Natural killer cell (primary cell): ENCODE measurements around the gene EMILIN3. TPM values are rescaled to one million over a fixed set of nuclear protein-coding genes. Genes with fewer than 3 reads are reported as not detected.

Experiments
- ATAC-seq, 3 donors: fragments of 150-1000 bp in 2 of 3; fragments of 200-7000 bp in 1 of 3; cut with Tn5 transposase; 1 replicate in 1 of 3; 2 replicates in 2 of 3; pipeline ENCODE4 v1.10.0; 2021; ENCODE audit warnings: mild to moderate bottlenecking in 2 of 3, moderate library complexity in 2 of 3
- DNase-seq, 2 donors: peaks; one replicate each; pipeline versions ENCODE4 v3.0.0 to v3.0.0-alpha.2; 2013 to 2021; ENCODE audit warnings: mixed read lengths in 1 of 2
- H3K27ac ChIP-seq: one replicate; pipeline ENCODE4 v1.5.1; 2013; ENCODE audit warnings: mild to moderate bottlenecking, low read length
- H3K27me3 ChIP-seq: one replicate; pipeline ENCODE4 v1.6.1; 2013; ENCODE audit warnings: low read length; ENCODE audit not compliant: control insufficient read depth, insufficient read depth
- H3K36me3 ChIP-seq: one replicate; pipeline ENCODE4 v1.6.1; 2013; ENCODE audit warnings: low read length; ENCODE audit not compliant: control insufficient read depth, insufficient read depth
- H3K4me1 ChIP-seq: one replicate; pipeline ENCODE4 v1.6.1; 2013; ENCODE audit warnings: low read length; ENCODE audit not compliant: control insufficient read depth, insufficient read depth
- H3K4me3 ChIP-seq: one replicate; pipeline ENCODE4 v1.5.1; 2013; ENCODE audit warnings: low read length
- H3K9me3 ChIP-seq: one replicate; pipeline ENCODE4 v1.6.1; 2013; ENCODE audit warnings: low read length; ENCODE audit not compliant: control insufficient read depth, insufficient read depth
- H3K27ac Mint-ChIP-seq, 2 donors: one replicate each; pipeline ENCODE4 v1.8.0; 2022; ENCODE audit warnings: mild to moderate bottlenecking in 2 of 2, mixed read lengths in 2 of 2, moderate library complexity in 1 of 2
- H3K27me3 Mint-ChIP-seq, 2 donors: one replicate each; pipeline ENCODE4 v1.8.0; 2022; ENCODE audit warnings: low read depth in 2 of 2, mixed read lengths in 2 of 2
- H3K36me3 Mint-ChIP-seq: one replicate; pipeline ENCODE4 v1.8.0; 2022; ENCODE audit warnings: mixed read lengths
- H3K4me1 Mint-ChIP-seq, 2 donors: one replicate each; pipeline ENCODE4 v1.8.0; 2022; ENCODE audit warnings: mixed read lengths in 2 of 2
- H3K4me3 Mint-ChIP-seq: one replicate; pipeline ENCODE4 v1.8.0; 2022; ENCODE audit warnings: mild to moderate bottlenecking, moderate library complexity, mixed read lengths
- H3K9me3 Mint-ChIP-seq, 2 donors: one replicate each; pipeline ENCODE4 v1.8.0; 2022; ENCODE audit warnings: mixed read lengths in 2 of 2
- CTCF ChIP-seq: fragments of 200-600 bp; IDR thresholded peaks from one replicate; pipeline ENCODE4 v1.8.0; 2022; ENCODE audit warnings: antibody characterized with exemption
- WGBS: methylation state at CpG from one replicate; pipeline ENCODE4 v1.1.7; 2013; ENCODE audit warnings: missing lambda C conversion rate; ENCODE audit not compliant: insufficient coverage; 5-methylcytosine and 5-hydroxymethylcytosine counted together
- intact Hi-C: fragments of 100-400 bp; cut with micrococcal nuclease; formaldehyde crosslinking; loops from one replicate; pipeline ENCODE4 v1.14.2; 2022
- total RNA-seq, 4 donors: library from RNA; stranded (reverse); fragments of 120-200 nt in 1 of 4; gene quantifications; one replicate each; pipeline versions ENCODE4 v1.2.3 to v1.2.4, GENCODE V29; 2013 to 2022

The EMILIN3 gene
- total RNA-seq, 3 donors from 2014 or later (not counting 1 experiment from before 2014, with no cell fraction given), result not detected

GRCh38 chr20:41356951-41357350 lies 9.7 kb downstream of the EMILIN3 start:
- no peaks in the 10 kb centered on the region for H3K36me3 ChIP-seq
- intact Hi-C loops, result no loop called here
- Mint-ChIP-seq H3K4me1 (no peaks in the 10 kb centered on the region), H3K9me3 (no peaks in the 10 kb centered on the region), H3K27ac (no peak overlapping the region), H3K27me3 (no peaks in the 10 kb centered on the region), H3K4me3 (no peak overlapping the region), H3K36me3 (no peaks in the 10 kb centered on the region)
- DNase-seq, result no peak
- H3K27me3 ChIP-seq, result no peaks in the 10 kb centered on the region
- no peak for TF ChIP-seq CTCF
- H3K9me3 ChIP-seq, result no peaks in the 10 kb centered on the region
- no peak for ATAC-seq
- H3K4me3 ChIP-seq, result no peak overlapping the region
- no peak overlapping the region for H3K27ac ChIP-seq
- H3K4me1 ChIP-seq, result no peaks in the 10 kb centered on the region
- 85% methylated on average over 13 of the region's 13 CpGs for WGBS

- H3K27ac ChIP-seq, result no peak overlapping the region
- H3K4me1 ChIP-seq, result no peaks in the 10 kb centered on the region
- Mint-ChIP-seq H3K4me3 (no peak overlapping the region), H3K27ac (no peak overlapping the region), H3K36me3 (no peaks in the 10 kb centered on the region), H3K4me1 (peaks cover 0 to under 1% of the 10 kb centered on the region in 2 donors), H3K27me3 (peaks cover 0 to under 1% of the 10 kb centered on the region in 2 donors), H3K9me3 (no peaks in the 10 kb centered on the region)
- H3K4me3 ChIP-seq, result no peak overlapping the region
- intact Hi-C loops, result no loop called here
- H3K9me3 ChIP-seq, result no peaks in the 10 kb centered on the region
- DNase-seq, result no peak
- 91% methylated on average over 6 of the region's 7 CpGs for WGBS
- ATAC-seq, result no peak
- TF ChIP-seq CTCF, result no peak
- H3K27me3 ChIP-seq, result no peaks in the 10 kb centered on the region
- H3K36me3 ChIP-seq, result no peaks in the 10 kb centered on the region
Observed at GRCh38 chr20:41355598-41356203, 10.9 kb downstream of the EMILIN3 start.

GRCh38 chr20:41355192-41355591 lies 11.4 kb downstream of the EMILIN3 start:
- no peaks in the 10 kb centered on the region for H3K27me3 ChIP-seq
- H3K4me1 ChIP-seq, result no peaks in the 10 kb centered on the region
- ATAC-seq (no peak), DNase-seq (no peak)
- no peaks in the 10 kb centered on the region for H3K9me3 ChIP-seq
- no peaks in the 10 kb centered on the region for H3K36me3 ChIP-seq
- no peak overlapping the region for H3K27ac ChIP-seq
- no peak for TF ChIP-seq CTCF
- 95% methylated on average over 3 of the region's 3 CpGs for WGBS
- H3K4me3 Mint-ChIP-seq, result no peak overlapping the region
- intact Hi-C loops, result no loop called here
- H3K27me3 Mint-ChIP-seq, result peaks cover 0 to 4% of the 10 kb centered on the region in 2 donors
- no peaks in the 10 kb centered on the region for H3K36me3 Mint-ChIP-seq
- H3K4me3 ChIP-seq, result no peak overlapping the region
- H3K9me3 Mint-ChIP-seq, result no peaks in the 10 kb centered on the region
- H3K4me1 Mint-ChIP-seq, result peaks cover 0 to 5% of the 10 kb centered on the region in 2 donors
- H3K27ac Mint-ChIP-seq, result no peak overlapping the region

GRCh38 chr20:41353530-41353929 lies 13.1 kb downstream of the EMILIN3 start:
- H3K27ac ChIP-seq, result no peak overlapping the region
- no peak overlapping the region for H3K4me3 ChIP-seq
- no peak for ATAC-seq
- H3K4me1 ChIP-seq, result no peaks in the 10 kb centered on the region
- Mint-ChIP-seq H3K27ac (no peak overlapping the region), H3K27me3 (peaks cover 0 to 4% of the 10 kb centered on the region in 2 donors), H3K4me1 (peaks cover 0 to 5% of the 10 kb centered on the region in 2 donors), H3K36me3 (no peaks in the 10 kb centered on the region), H3K4me3 (no peak overlapping the region), H3K9me3 (no peaks in the 10 kb centered on the region)
- intact Hi-C loops, result no loop called here
- TF ChIP-seq CTCF, result no peak
- H3K36me3 ChIP-seq, result no peaks in the 10 kb centered on the region
- no peaks in the 10 kb centered on the region for H3K9me3 ChIP-seq
- DNase-seq, result no peak
- no peaks in the 10 kb centered on the region for H3K27me3 ChIP-seq
